Cardiac septum (tissue), 1 donor: Measurements from ENCODE around the gene SLC2A5. TPM values are rescaled to one million over a fixed set of nuclear protein-coding genes. Genes with fewer than 3 reads are reported as not detected.
"Not testable (repeated sequence)": the region's sequence is repeated elsewhere in the genome, so short reads cannot be mapped to it uniquely, and the experiment has no call there.

Experiments
- DNase-seq: peaks from one replicate; pipeline ENCODE4 v3.0.0-alpha.2; 2020; ENCODE audit warnings: low spot score
- intact Hi-C: fragments of 100-400 bp; cut with DNase I; formaldehyde crosslinking; loops from one replicate; pipeline ENCODE4 v1.14.0; 2022
- total RNA-seq: library from RNA; stranded (reverse); fragmentation: NEBNext Ultra II Directional; extraction: Animal tissue kit (Norgen Biotek cat#: 25700); gene quantifications from one replicate; pipeline ENCODE4 v1.2.1, GENCODE V29; 2021
- donor health status: DM: no; HTN: no; CAD: no.

SLC2A5 gene
- total RNA-seq, 1 donor from 2014 or later = 1.5 TPM

- intact Hi-C loops = no loop called here
- peak; percentile 10 for DNase-seq
These were observed 26.4 kb upstream of the SLC2A5 start for GRCh38 chr1:9095818-9096217.

GRCh38 chr1:9093996-9094595, 24.7 kb upstream of the SLC2A5 start:
- intact Hi-C loops = not testable (repeated sequence)
- DNase-seq = peak; percentile 75

GRCh38 chr1:9093581-9093980, 24.1 kb upstream of the SLC2A5 start:
- DNase-seq = no peak
- intact Hi-C loops = no loop called here

GRCh38 chr1:9093091-9093490, 23.7 kb upstream of the SLC2A5 start:
- peak; percentile 14 for DNase-seq
- intact Hi-C loops = no loop called here

- intact Hi-C loops = no loop called here
These were observed 19.4 kb upstream of the SLC2A5 start for GRCh38 chr1:9088807-9089206.

GRCh38 chr1:9087411-9088125, 18.1 kb upstream of the SLC2A5 start:
- intact Hi-C loops = no loop called here
- peak; percentile 59 for DNase-seq

More at GRCh38 chr1:9088807-9089206, 19.4 kb upstream of the SLC2A5 start:
- no peak for DNase-seq

GRCh38 chr1:9086796-9087195, 17.4 kb upstream of the SLC2A5 start:
- intact Hi-C loops = no loop called here
- peak; percentile 12 for DNase-seq

- peak; percentile 29 for DNase-seq
- intact Hi-C loops = no loop called here
These were observed 16.6 kb upstream of the SLC2A5 start for GRCh38 chr1:9086045-9086444.

GRCh38 chr1:9085306-9085940, 16.0 kb upstream of the SLC2A5 start:
- intact Hi-C loops = no loop called here
- peak; percentile 61 for DNase-seq

GRCh38 chr1:9084906-9085305, 15.5 kb upstream of the SLC2A5 start:
- DNase-seq = no peak
- intact Hi-C loops = no loop called here

- intact Hi-C loops = no loop called here
- DNase-seq = no peak
These were observed 12.0 kb upstream of the SLC2A5 start for GRCh38 chr1:9081473-9081872.

GRCh38 chr1:9080705-9081291, 11.4 kb upstream of the SLC2A5 start:
- DNase-seq = no peak
- intact Hi-C loops = no loop called here

- intact Hi-C loops = no loop called here
- no peak for DNase-seq
These were observed 10.7 kb upstream of the SLC2A5 start for GRCh38 chr1:9079988-9080704.

GRCh38 chr1:9078752-9079500, 9.5 kb upstream of the SLC2A5 start:
- no peak for DNase-seq
- intact Hi-C loops = no loop called here

- DNase-seq = no peak
- intact Hi-C loops = no loop called here
These were observed 8.7 kb upstream of the SLC2A5 start for GRCh38 chr1:9078015-9078751.

- intact Hi-C loops = no loop called here
- DNase-seq = no peak
These were observed 5.6 kb upstream of the SLC2A5 start for GRCh38 chr1:9075022-9075421.

GRCh38 chr1:9073143-9073542, 3.7 kb upstream of the SLC2A5 start:
- no peak for DNase-seq
- intact Hi-C loops = no loop called here

- intact Hi-C loops = no loop called here
These were observed 2.3 kb upstream of the SLC2A5 start for GRCh38 chr1:9071554-9072235.

More at GRCh38 chr1:9071554-9072235, 2.3 kb upstream of the SLC2A5 start:
- no peak for DNase-seq
